ENCODE data around the gene ALK. TPM values are rescaled to one million over a fixed set of nuclear protein-coding genes. Genes with fewer than 3 reads are reported as not detected.

The ALK gene
- total RNA-seq, 1 donor from 2014 or later, result 9.6 TPM

- peaks cover 7% of the 10 kb centered on the region for H3K27me3 Mint-ChIP-seq (ENCODE audit: unreplicated experiment)
- H3K27ac Mint-ChIP-seq (ENCODE audit: unreplicated experiment), result peak overlapping the region; percentile 44
- H3K4me3 Mint-ChIP-seq (ENCODE audit: unreplicated experiment), result no peak overlapping the region
- no peak for TF ChIP-seq CTCF (IDR thresholded peaks at IDR 0.05; ENCODE audit: partially characterized antibody, unreplicated experiment)
- no peak for DNase-seq
- peaks cover 1% of the 10 kb centered on the region for H3K9me3 Mint-ChIP-seq (ENCODE audit: unreplicated experiment)
- peaks cover 20% of the 10 kb centered on the region for H3K4me1 Mint-ChIP-seq (ENCODE audit: low read depth, unreplicated experiment)
- H3K36me3 Mint-ChIP-seq (ENCODE audit: unreplicated experiment), result no peaks in the 10 kb centered on the region
These were observed 70.6 kb downstream of the ALK start for GRCh38 chr2:29850794-29851193.

- no peak for TF ChIP-seq CTCF (IDR thresholded peaks at IDR 0.05; ENCODE audit: partially characterized antibody, unreplicated experiment)
- H3K4me3 Mint-ChIP-seq (ENCODE audit: unreplicated experiment), result no peak overlapping the region
- no peaks in the 10 kb centered on the region for H3K9me3 Mint-ChIP-seq (ENCODE audit: unreplicated experiment)
- H3K27me3 Mint-ChIP-seq (ENCODE audit: unreplicated experiment), result peaks cover 5% of the 10 kb centered on the region
- H3K36me3 Mint-ChIP-seq (ENCODE audit: unreplicated experiment), result no peaks in the 10 kb centered on the region
- DNase-seq, result peak; percentile 38
- no peak overlapping the region for H3K27ac Mint-ChIP-seq (ENCODE audit: unreplicated experiment)
- peaks cover 32% of the 10 kb centered on the region for H3K4me1 Mint-ChIP-seq (ENCODE audit: low read depth, unreplicated experiment)
These were observed 72.6 kb downstream of the ALK start for GRCh38 chr2:29848566-29849310.

GRCh38 chr2:29847886-29848285 is 73.5 kb downstream of the ALK start:
- Mint-ChIP-seq H3K4me1 (ENCODE audit: low read depth, unreplicated experiment) (peaks cover 32% of the 10 kb centered on the region), H3K9me3 (ENCODE audit: unreplicated experiment) (peaks cover under 1% of the 10 kb centered on the region), H3K27me3 (ENCODE audit: unreplicated experiment) (peaks cover 2% of the 10 kb centered on the region), H3K36me3 (ENCODE audit: unreplicated experiment) (no peaks in the 10 kb centered on the region), H3K27ac (ENCODE audit: unreplicated experiment) (no peak overlapping the region), H3K4me3 (ENCODE audit: unreplicated experiment) (no peak overlapping the region)
- no peak for TF ChIP-seq CTCF (IDR thresholded peaks at IDR 0.05; ENCODE audit: partially characterized antibody, unreplicated experiment)
- peak; percentile 32 for DNase-seq

GRCh38 chr2:29844713-29845326 is 76.6 kb downstream of the ALK start:
- Mint-ChIP-seq H3K27me3 (ENCODE audit: unreplicated experiment) (peaks cover 2% of the 10 kb centered on the region), H3K27ac (ENCODE audit: unreplicated experiment) (peak overlapping the region; percentile 3), H3K36me3 (ENCODE audit: unreplicated experiment) (no peaks in the 10 kb centered on the region), H3K4me3 (ENCODE audit: unreplicated experiment) (no peak overlapping the region), H3K9me3 (ENCODE audit: unreplicated experiment) (peaks cover 2% of the 10 kb centered on the region), H3K4me1 (ENCODE audit: low read depth, unreplicated experiment) (peaks cover 23% of the 10 kb centered on the region)
- no peak for DNase-seq
- TF ChIP-seq CTCF (IDR thresholded peaks at IDR 0.05; ENCODE audit: partially characterized antibody, unreplicated experiment), result no peak

GRCh38 chr2:29841386-29842004 is 79.9 kb downstream of the ALK start:
- DNase-seq, result peak; percentile 42
- H3K36me3 Mint-ChIP-seq (ENCODE audit: unreplicated experiment), result peaks cover 13% of the 10 kb centered on the region
- peaks cover 4% of the 10 kb centered on the region for H3K9me3 Mint-ChIP-seq (ENCODE audit: unreplicated experiment)
- no peak overlapping the region for H3K27ac Mint-ChIP-seq (ENCODE audit: unreplicated experiment)
- no peaks in the 10 kb centered on the region for H3K27me3 Mint-ChIP-seq (ENCODE audit: unreplicated experiment)
- no peak overlapping the region for H3K4me3 Mint-ChIP-seq (ENCODE audit: unreplicated experiment)
- TF ChIP-seq CTCF (IDR thresholded peaks at IDR 0.05; ENCODE audit: partially characterized antibody, unreplicated experiment), result peak; percentile 90
- peaks cover 12% of the 10 kb centered on the region for H3K4me1 Mint-ChIP-seq (ENCODE audit: low read depth, unreplicated experiment)

Measured in glutamatergic neuron (in vitro differentiated cells).